HK-2 (cell line): Measurements from ENCODE around the gene DNM1L.

Source experiments
- DNase-seq: peaks from one replicate; pipeline ENCODE4 v3.0.0-alpha.2; 2018; ENCODE audit not compliant: unreplicated experiment

The DNM1L gene

DNA sequence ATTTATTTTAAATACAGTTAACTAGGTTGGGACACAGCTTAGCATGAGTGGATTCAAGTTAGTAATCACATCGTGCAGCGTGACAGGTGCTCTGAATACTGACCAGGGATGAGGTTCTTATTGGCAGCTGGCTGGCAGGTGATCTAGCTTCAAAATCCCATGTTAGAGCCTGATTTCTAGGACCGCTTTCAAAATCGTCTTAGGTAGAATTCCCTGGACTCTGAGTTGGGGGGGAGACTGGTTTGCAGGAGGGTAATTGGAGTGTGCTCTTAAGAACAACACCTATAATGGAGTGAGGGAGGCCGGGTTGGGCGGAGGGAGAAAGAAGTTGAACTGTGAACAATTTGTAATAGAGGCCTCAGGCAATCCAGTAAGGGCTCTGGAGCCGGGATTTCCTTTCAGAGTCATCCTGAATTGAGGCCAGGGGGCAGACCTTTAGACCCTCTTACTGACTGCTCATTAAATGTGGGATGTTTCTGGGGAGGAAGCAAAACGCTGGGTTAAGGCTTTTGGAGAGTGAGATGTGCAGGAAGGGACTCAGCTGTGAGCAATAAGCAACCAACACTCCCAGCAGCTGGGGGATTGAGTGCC is 77.5 kb downstream of the DNM1L start:
- no peak for DNase-seq

DNA sequence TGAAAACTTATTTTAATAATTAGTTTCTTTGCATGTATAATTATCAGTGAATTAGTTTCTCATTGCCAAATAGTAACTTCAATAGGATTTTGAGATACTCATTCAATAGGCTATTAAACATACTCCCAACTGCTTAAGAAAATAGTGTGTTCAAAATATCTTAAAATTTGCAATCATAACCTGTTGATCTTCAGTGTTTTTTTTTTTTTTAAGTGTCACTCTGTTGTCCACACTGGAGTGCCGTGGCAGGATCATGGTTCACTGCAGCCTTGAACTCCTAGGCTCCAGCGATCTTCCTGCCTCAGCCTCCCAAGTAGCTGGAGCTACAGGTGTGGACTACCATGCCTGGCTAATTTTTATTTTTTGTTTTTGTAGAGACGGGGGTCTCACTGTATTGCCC is 78.1 kb downstream of the DNM1L start:
- DNase-seq = no peak

DNA sequence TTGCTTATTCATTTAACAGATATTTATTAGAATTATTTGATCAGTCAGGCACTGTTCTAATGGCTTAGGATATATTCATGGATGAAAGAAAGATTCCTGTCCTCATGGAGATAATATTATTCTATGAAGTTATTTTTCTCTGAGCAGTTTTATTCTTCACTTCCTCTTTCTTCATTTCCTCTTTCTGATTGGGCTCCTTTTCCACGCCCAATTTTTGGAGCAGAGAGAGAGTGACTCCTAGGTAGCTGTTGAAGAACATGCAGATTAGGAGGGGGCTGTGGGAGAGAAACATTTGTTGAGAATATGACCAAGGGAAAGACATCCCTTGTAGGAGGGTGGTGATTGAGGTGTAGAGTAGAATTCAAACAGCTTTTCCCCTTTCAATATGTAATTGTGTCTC is 82.6 kb downstream of the DNM1L start:
- DNase-seq = no peak

DNA sequence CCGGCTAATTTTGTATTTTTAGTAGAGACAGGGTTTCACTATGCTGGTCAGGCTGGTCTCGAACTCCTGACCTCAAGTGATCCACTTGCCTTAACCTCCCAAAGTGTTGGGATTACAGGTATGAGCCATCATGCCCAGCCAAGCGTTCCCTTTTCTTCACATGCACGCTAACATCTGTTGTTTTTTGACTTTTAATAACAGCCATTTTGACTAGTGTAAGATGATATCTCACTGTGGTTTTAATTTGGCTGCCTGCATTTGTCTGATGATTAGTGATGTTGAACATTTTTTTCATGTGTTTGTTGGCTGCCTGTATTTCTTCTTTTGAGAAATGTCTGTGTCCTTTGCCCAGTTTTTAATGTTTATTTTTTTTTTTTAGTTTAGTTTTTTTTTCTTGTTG is 86.8 kb downstream of the DNM1L start:
- DNase-seq = no peak

DNA sequence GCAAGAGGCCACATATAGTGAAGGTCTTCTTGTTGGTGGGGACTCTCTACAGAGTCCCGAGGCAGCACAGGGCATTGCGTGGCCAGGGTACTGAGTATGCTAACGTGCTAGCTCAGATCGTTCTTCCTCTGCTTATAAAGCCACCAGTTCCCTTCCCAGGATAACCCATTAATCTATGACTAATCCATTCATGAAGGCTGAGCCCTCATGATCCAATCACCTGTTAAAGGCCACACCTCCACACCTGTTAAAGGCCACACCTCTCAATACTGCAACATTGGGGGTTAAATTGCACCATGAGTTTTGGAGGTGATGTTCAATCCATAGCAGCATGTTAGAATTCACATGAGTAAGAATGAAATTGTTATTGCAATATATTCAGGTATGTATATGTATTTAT is 89.4 kb downstream of the DNM1L start:
- no peak for DNase-seq

DNA sequence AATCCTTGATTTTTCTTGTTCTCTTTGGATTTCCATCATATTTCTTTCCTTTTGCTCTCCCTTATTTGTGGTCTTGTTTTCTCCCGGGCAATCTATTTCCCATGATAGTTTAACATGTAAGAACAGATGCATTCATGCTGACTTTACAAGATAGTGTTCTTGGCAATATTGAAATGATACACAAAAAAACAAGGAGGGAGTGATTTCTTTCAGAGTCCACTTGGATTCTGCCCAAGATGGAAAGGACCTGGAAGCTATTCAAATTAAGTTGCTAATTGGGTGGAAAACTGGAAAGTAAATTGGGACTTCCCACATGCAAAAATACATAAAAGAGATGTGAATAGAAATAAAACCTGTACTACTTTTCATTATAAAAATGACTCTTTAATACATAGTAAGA is 91.0 kb downstream of the DNM1L start:
- no peak for DNase-seq

DNA sequence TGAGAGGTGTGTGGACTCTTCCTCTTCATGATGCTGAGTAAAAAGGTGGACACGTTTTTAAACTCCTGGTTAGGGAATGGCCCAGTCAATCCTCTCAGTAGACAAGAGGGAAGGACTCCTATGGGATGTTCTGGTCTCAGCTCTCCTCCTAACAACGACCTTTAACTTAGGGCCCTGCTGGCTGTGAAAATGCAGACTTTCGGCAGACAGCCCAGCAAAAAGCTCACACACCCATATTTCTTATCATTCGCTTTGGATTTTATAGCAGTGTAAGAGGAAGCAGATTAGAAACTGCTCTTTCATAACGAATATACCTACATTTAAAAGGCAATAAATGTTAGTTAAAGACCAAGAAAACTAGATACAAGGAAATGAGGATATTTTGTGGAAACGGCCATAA is 94.6 kb downstream of the DNM1L start:
- no peak for DNase-seq

DNA sequence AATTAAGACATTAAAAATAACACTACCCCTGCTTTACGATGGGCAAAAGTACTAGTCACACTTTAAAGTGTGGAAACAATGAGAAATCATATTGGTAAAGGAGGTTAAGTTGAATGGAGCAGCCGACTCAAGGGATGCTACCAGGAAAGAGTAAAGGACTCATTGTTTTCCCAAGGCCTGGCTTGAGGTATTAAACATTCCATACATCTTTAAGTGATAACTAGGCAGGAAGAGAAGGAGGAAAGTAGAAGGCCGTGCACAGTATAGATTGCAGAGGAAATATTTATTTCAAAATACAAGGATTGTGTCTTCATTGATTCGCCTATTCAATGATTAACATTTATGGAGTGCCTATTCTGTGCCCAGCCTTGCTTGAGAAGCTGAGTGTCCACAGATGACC is 97.2 kb downstream of the DNM1L start:
- DNase-seq = no peak

DNA sequence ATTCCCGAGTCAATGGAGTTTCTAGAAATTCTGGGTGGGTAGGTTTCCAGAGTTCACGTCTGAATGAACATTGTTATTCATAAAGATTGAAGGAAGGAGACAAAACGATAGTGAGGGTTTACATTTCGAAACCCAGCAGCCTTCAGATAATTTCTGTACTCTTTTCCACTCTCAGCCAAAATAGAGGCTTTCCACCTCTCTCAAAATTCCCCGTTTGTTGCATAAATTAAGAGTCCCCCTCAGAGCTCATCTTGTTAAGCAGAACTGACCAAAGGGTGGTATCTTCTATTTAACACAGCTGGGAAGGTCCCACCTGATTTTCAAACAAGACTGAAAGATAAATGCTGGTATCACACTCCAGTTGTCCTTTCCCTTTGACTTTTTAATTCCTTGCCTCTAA is 98.1 kb downstream of the DNM1L start:
- DNase-seq = no peak

DNA sequence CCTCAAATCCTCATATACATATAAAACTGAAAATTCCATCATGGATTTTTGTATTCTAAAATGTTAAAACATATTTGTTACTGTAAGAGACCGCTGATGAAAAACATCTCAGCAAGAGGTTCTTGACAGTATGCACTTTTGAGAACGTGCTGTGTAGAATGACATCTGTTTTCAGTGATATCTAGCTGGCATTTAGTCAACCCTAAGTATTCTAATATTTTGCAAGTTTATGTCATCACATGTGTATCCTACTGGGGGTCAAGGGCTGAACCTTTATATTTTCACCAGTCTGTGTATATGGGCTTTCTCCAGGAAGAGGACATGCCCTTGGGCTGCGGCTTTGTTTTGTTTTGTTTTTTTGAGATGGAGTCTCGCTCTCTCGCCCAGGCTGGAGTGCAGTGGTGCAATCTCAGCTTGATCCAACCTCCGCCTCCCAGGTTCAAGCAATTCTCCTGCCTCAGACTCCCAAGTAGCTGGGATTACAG is 98.6 kb downstream of the DNM1L start:
- no peak for DNase-seq

DNA sequence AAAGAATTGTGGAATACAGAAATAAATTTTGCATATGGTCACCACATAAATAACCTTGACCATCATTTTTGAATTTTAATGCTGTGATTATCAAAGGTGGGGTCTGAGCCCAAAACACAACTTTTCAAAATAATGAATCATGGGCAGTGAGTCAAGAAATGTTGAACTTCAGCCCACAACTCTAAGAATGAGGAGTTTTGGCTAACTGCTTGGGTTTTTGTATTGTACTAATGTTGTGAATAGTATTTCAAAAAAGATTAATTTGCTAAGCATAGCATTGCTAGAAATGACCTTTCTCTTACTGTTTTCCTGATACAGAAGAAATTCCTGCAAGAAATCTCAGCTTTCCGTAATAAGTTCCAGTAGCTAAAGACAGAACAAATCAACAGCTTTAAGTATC is 101.0 kb downstream of the DNM1L start:
- DNase-seq = no peak

DNA sequence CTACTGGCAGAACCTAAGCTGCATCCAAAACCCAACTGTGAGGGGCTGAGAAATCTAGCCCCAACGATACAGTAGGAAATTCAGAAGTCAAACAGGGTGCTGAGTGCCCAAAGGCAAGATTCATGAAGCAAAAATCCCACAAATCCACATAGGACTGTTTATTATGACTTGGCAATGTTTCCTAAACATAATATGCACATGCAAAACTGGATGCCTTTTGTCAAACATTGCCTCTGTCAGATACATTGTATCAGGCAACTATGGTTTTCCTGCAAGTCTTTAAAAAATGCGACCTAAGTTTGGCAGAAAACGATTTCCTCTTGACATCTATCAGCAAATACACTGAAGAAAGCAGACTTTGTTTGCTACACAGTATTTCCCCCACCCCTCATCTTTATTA is 103.9 kb downstream of the DNM1L start:
- DNase-seq = no peak

DNA sequence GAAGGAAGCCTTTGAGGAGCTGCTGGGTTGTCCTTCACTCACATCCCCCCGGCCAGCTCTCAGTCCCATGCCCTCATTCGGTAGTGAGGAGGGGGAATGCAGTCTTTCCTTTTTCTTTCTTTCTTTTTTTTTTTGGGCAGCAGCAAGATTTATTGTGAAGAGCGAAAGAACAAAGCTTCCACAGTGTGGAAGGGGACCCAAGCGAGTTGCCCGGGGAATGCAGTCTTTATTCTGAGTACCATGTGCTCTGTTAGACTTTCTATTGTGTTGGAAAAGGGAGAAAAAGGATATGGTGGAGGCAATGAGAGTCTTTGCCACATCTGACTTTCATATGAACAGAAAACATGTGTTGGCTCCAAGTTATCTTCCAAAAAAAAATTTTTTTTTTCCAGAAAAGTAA is 106.5 kb downstream of the DNM1L start:
- no peak for DNase-seq

DNA sequence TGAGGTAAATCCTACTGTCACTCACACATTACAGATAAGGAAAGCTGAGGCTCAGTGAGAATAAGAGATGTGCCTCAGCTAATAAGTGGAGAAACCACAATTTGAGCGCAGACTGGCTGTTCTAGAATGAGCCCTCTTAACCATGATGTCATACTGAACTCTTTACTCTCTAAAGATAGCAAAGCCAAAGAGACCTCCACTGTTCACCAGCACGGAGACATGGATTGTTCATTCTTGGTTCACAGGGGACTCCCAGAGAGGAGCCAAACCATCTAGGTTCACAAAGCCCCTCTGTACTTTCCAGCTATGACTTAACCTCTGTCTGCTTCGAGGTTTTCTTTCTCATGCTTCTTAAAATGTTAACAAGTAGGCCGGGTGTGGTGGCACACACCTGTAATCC is 109.3 kb downstream of the DNM1L start:
- DNase-seq = no peak

DNA sequence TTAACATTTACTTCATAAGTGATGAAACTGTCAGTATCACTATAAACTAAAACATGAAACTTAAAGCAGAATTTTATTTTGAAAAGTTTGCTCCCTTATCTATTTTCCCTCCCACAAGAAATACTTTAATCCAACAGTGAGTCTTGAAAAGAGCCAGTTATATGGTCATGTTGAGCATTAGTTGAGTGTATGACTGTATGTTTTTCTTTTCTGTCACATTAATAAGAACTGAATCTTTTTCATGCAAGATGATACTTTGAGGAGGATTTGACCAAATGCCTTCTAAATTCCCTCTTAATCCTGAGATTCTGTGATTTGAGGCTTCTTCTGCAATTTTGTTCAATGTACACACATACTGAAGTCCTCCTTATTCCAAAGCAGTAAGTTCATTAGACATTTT is 110.3 kb downstream of the DNM1L start:
- DNase-seq = no peak

DNA sequence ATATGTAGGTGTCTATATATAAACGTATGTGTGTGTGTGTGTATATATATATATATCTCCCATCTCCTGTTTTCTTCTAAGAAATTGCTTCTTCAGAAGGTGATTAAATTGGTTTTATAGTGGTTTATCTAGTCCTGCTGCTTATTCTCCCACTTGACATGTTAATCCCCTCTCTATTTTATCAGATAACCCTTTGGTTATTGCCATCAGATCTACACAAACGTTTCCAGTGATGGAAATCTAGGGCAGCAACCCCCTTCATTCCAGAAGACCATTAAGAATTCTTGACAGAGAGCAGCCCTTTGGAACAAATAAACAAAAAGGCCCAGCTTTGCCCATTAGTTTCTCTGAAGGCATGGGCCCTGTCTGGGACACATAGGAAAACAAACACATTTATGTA is 110.8 kb downstream of the DNM1L start:
- DNase-seq = no peak

DNA sequence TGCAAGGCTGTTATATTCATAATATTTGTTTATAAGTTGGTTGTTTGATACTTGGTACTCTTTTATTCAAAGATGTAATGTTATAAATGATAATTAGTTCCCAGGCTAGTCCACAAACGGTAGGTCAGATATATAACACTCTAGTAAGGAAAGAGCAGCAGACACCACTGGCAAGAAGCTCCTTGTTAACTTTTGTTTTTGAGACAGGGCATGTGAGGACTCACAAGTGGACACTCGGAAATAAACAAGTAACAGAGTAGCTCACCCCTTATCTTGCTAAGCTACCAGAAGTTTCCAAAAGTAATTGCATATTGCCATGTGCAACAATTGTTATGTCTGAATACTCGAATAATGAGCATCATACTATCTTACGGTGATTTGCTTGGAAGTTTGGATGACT is 115.2 kb downstream of the DNM1L start:
- no peak for DNase-seq
